ENCODE data around the gene USP3.

DNA sequence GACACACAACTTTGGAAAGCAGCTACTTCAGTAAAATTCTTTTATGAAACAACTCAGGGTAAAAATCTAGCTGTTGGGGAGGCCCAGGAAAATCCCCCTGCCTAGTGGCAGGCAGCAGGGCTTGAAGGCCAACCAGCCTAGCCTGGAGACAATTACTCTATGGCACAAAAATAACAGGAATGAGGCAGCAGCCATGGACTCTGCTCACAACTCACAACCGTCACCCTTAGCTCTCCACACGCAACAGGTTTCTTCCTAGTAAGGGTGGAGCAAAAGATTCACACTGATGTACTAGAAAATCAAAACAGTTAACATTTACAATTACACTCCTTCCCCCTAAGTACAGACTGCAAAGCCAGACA is 92.3 kb downstream of the USP3 start:
- no peak for TF ChIP-seq EP300 (IDR thresholded peaks at IDR 0.05; ENCODE audit: borderline replicate concordance)
- TF ChIP-seq CEBPB (IDR thresholded peaks at IDR 0.05) = no peak
- TF ChIP-seq, protein P1, sequence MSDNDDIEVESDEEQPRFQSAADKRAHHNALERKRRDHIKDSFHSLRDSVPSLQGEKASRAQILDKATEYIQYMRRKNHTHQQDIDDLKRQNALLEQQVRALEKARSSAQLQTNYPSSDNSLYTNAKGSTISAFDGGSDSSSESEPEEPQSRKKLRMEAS (IDR thresholded peaks at IDR 0.05) = no peak
- TF ChIP-seq, protein P2, sequence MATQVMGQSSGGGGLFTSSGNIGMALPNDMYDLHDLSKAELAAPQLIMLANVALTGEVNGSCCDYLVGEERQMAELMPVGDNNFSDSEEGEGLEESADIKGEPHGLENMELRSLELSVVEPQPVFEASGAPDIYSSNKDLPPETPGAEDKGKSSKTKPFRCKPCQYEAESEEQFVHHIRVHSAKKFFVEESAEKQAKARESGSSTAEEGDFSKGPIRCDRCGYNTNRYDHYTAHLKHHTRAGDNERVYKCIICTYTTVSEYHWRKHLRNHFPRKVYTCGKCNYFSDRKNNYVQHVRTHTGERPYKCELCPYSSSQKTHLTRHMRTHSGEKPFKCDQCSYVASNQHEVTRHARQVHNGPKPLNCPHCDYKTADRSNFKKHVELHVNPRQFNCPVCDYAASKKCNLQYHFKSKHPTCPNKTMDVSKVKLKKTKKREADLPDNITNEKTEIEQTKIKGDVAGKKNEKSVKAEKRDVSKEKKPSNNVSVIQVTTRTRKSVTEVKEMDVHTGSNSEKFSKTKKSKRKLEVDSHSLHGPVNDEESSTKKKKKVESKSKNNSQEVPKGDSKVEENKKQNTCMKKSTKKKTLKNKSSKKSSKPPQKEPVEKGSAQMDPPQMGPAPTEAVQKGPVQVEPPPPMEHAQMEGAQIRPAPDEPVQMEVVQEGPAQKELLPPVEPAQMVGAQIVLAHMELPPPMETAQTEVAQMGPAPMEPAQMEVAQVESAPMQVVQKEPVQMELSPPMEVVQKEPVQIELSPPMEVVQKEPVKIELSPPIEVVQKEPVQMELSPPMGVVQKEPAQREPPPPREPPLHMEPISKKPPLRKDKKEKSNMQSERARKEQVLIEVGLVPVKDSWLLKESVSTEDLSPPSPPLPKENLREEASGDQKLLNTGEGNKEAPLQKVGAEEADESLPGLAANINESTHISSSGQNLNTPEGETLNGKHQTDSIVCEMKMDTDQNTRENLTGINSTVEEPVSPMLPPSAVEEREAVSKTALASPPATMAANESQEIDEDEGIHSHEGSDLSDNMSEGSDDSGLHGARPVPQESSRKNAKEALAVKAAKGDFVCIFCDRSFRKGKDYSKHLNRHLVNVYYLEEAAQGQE (IDR thresholded peaks at IDR 0.05; ENCODE audit: low read depth) = no peak
- no peak for TF ChIP-seq RAD21 (IDR thresholded peaks at IDR 0.05; ENCODE audit: low read depth)
- TF ChIP-seq TEAD4 (IDR thresholded peaks at IDR 0.05) = no peak
- TF ChIP-seq NFIC (IDR thresholded peaks at IDR 0.05) = no peak
- no peak for TF ChIP-seq YY1 (IDR thresholded peaks at IDR 0.05; ENCODE audit: low read depth)
